HepG2 (cell line): ENCODE results near the gene MEG3. TPM values are rescaled to one million over a fixed set of nuclear protein-coding genes. Genes with fewer than 3 reads are reported as not detected.

ENCODE experiments used
- ATAC-seq: fragments of 200-7000 bp; cut with Tn5 transposase; 3 replicates; pipeline ENCODE4 v1.9.1; 2020; ENCODE audit warnings: mild to moderate bottlenecking, moderate library complexity
- Bru-seq: library from RNA; stranded (reverse); fragments of 400-500 nt; gene quantifications from one replicate; lab custom pipeline; 2021; lab: Mats Ljungman, UMichigan
- BruChase-seq, 2 experiments: library from RNA; stranded (reverse); fragments of 400-500 nt; gene quantifications; one replicate each; lab custom pipeline; 2021; lab: Mats Ljungman, UMichigan
- BruUV-seq: library from RNA; stranded (reverse); fragments of 400-500 nt; replicated peaks from 2 replicates; lab custom pipeline; 2021; lab: Mats Ljungman, UMichigan
- CTCF ChIA-PET: fragments of 300-600 bp; formaldehyde crosslinking; extraction: SDS; loops from one replicate; lab custom pipeline; 2021; ENCODE audit warnings: low total read pairs, inconsistent platforms, low intra/inter-chr PET ratio; lab: Yijun Ruan, JAX
- POLR2A ChIA-PET: fragments of 350-600 bp; sonication (Branson Sonifier 250); formaldehyde crosslinking; loops from one replicate; lab custom pipeline; 2020; ENCODE audit warnings: antibody characterized with exemption, inconsistent platforms; lab: Yijun Ruan, JAX
- DNase-seq: peaks from one replicate; pipeline ENCODE4 v3.0.0-alpha.2; 2015; ENCODE audit warnings: low spot score
- FAIRE-seq: peaks from 3 replicates; lab custom pipeline; 2011; peaks lifted over from hg19 to GRCh38; lab: Jason Lieb, UNC
- H2AFZ ChIP-seq: one replicate; pipeline ENCODE4 v1.6.1; 2011; ENCODE audit warnings: low read length, inconsistent platforms
- H3K27ac ChIP-seq: fragments of 300-600 bp; 3 replicates; pipeline ENCODE4 v1.8.0; 2011; ENCODE audit warnings: mixed run types, mild to moderate bottlenecking, mixed read lengths, low read length, inconsistent platforms; ENCODE audit not compliant: insufficient read depth; ENCODE audit errors: extremely low read length
- H3K27me3 ChIP-seq, 2 experiments: fragments of 200-600 bp in 1 of 2; 2 replicates in 1 of 2; 3 replicates in 1 of 2; pipeline versions ENCODE4 v1.6.0 to v1.8.0; 2011; ENCODE audit warnings: low read length in 2 of 2, mild to moderate bottlenecking in 2 of 2, moderate library complexity in 2 of 2, inconsistent platforms in 1 of 2; ENCODE audit not compliant: insufficient read depth in 2 of 2, control insufficient read depth in 1 of 2
- H3K36me3 ChIP-seq, 2 experiments: fragments of 200-600 bp in 1 of 2; replicated peaks in 1 of 2; 2 replicates in 1 of 2; 3 replicates in 1 of 2; pipeline versions ENCODE4 v1.5.1 to v1.8.0; 2011; ENCODE audit warnings: low read length in 2 of 2, inconsistent platforms in 1 of 2; ENCODE audit not compliant: insufficient read depth in 2 of 2, control insufficient read depth in 1 of 2
- H3K4me1 ChIP-seq: 2 replicates; pipeline ENCODE4 v1.5.1; 2012; ENCODE audit warnings: low read length, inconsistent platforms; ENCODE audit not compliant: insufficient read depth
- H3K4me2 ChIP-seq: 2 replicates; pipeline ENCODE4 v1.6.0; 2011; ENCODE audit warnings: low read depth, low read length, inconsistent platforms
- H3K4me3 ChIP-seq, 3 experiments: fragments of 200-600 bp in 1 of 3; sonication (generic), shearing (Covaris generic) in 1 of 3; replicated peaks in 1 of 3; 2 replicates each; pipeline ENCODE4 v1.5.1; 2011 to 2016; ENCODE audit warnings: low read length in 3 of 3, inconsistent platforms in 2 of 3, low read depth in 2 of 3, mild to moderate bottlenecking in 2 of 3, control low read depth in 1 of 3, mixed read lengths in 1 of 3; ENCODE audit not compliant: insufficient read depth in 1 of 3
- H3K79me2 ChIP-seq: one replicate; pipeline ENCODE4 v1.6.1; 2011; ENCODE audit warnings: low read length, inconsistent platforms; ENCODE audit not compliant: insufficient read depth
- H3K9ac ChIP-seq: 2 replicates; pipeline ENCODE4 v1.6.0; 2011; ENCODE audit warnings: mild to moderate bottlenecking, low read depth, low read length, inconsistent platforms; ENCODE audit not compliant: insufficient read depth
- H3K9me3 ChIP-seq: 2 replicates; pipeline ENCODE4 v1.5.1; 2012; ENCODE audit warnings: mild to moderate bottlenecking, low read length
- H4K20me1 ChIP-seq: 2 replicates; pipeline ENCODE4 v1.6.0; 2011; ENCODE audit warnings: inconsistent platforms, mild to moderate bottlenecking, low read length, moderate library complexity; ENCODE audit not compliant: insufficient read depth
- GTF3A ChIP-seq: sonication (generic); formaldehyde crosslinking; conservative IDR thresholded peaks from 2 replicates; pipeline ENCODE4 v1.4.0; 2020; ENCODE audit warnings: mild to moderate bottlenecking, missing genetic modification reagents
- KLF15 ChIP-seq: sonication (generic); formaldehyde crosslinking; IDR thresholded peaks from 2 replicates; pipeline ENCODE4 v1.8.1; 2023; ENCODE audit warnings: borderline replicate concordance, mild to moderate bottlenecking, inconsistent platforms, missing genetic modification reagents, mixed read lengths
- THAP7 ChIP-seq: sonication (generic); formaldehyde crosslinking; IDR thresholded peaks from 2 replicates; pipeline ENCODE4 v1.8.1; 2023; ENCODE audit warnings: mild to moderate bottlenecking, missing genetic modification reagents
- ZNF563 ChIP-seq: sonication (generic); formaldehyde crosslinking; IDR thresholded peaks from 2 replicates; pipeline ENCODE4 v1.8.0; 2022; ENCODE audit warnings: mild to moderate bottlenecking, moderate library complexity, missing genetic modification reagents
- WGBS: methylation state at CpG from one replicate; pipeline ENCODE4 v1.1.6; 2017; ENCODE audit warnings: low lambda C conversion rate; 5-methylcytosine and 5-hydroxymethylcytosine counted together
- in situ Hi-C: cut with HindIII; loops from 2 replicates; pipeline ENCODE4 v1.10.0; 2017; ENCODE audit warnings: low pct_unique_long_range_greater_than_20kb; ENCODE audit not compliant: extremely low pct_ligation_motif_present
- intact Hi-C: fragments of 100-400 bp; cut with micrococcal nuclease; formaldehyde crosslinking; loops from one replicate; pipeline ENCODE4 v1.10.0; 2022; ENCODE audit not compliant: unreplicated experiment
- long read RNA-seq, 2 experiments: library from RNA in 1 of 2; library from polyadenylated mRNA in 1 of 2; stranded (forward) in 1 of 2; unstranded in 1 of 2; transcript quantifications; one replicate each; pipeline ENCODE4 v2.0.0, GENCODE V29; 2019 to 2022
- polyA minus RNA-seq, 3 experiments: library from RNA; depleted of rRNA, polyadenylated mRNA; stranded (reverse); fragments of >200 nt; gene quantifications; 2 replicates each; pipeline ENCODE4 v1.2.3, GENCODE V29; 2011; ENCODE audit warnings: low replicate concordance in 1 of 3
- polyA plus RNA-seq, 8 experiments: library from polyadenylated mRNA; depleted of rRNA in 3 of 8; stranded (reverse) in 7 of 8; unstranded in 1 of 8; fragments of >200 nt; fragmentation: Illumina TruSeq in 4 of 8; extraction: Trizol in 4 of 8; gene quantifications; 2 replicates each; pipeline versions ENCODE4 v1.2.1 to v1.2.3, GENCODE V29; 2011 to 2016; ENCODE audit warnings: low read depth in 4 of 8, missing spikeins in 1 of 8, mixed read lengths in 1 of 8; ENCODE audit not compliant: insufficient read depth in 1 of 8
- total RNA-seq, 5 experiments: library from RNA; depleted of rRNA; stranded (reverse); fragments of >200 nt; fragmentation: Illumina TruSeq; extraction: Trizol; gene quantifications; 2 replicates each; pipeline ENCODE4 v1.2.3, GENCODE V29; 2016; ENCODE audit warnings: low read depth in 1 of 5

The MEG3 gene
- total RNA-seq (2016; rRNA removed; fragmentation: Illumina TruSeq; extraction: Trizol) (not detected in 2 replicates), polyA plus RNA-seq (2011; rRNA removed) (0.07 and 0.17 TPM in 2 replicates), polyA minus RNA-seq (2011; rRNA and poly(A)+ RNA removed; ENCODE audit: low replicate concordance) (0.08 TPM in 1 of 2 replicates, not detected in the other), Bru-seq, nascent RNA (percentile 11 among the genes with signal in this experiment), BruChase-seq, experiment 1, labeled RNA remaining after a 6-hour chase (percentile 15 among the genes with signal in this experiment), BruChase-seq, experiment 2, labeled RNA remaining after a 2-hour chase (percentile 10 among the genes with signal in this experiment)
- not detected in 2 replicates for total RNA-seq (2016; cell fraction: cytosol; rRNA removed; fragmentation: Illumina TruSeq; extraction: Trizol; ENCODE audit: low read depth)
- total RNA-seq (2016; cell fraction: insoluble cytoplasmic fraction; rRNA removed; fragmentation: Illumina TruSeq; extraction: Trizol): not detected in 2 replicates
- total RNA-seq (2016; cell fraction: membrane; rRNA removed; fragmentation: Illumina TruSeq; extraction: Trizol): not detected in 2 replicates
- 0.38 TPM in 1 of 2 replicates, not detected in the other for total RNA-seq (2016; cell fraction: nucleus; rRNA removed; fragmentation: Illumina TruSeq; extraction: Trizol)
- 0.03 TPM in 1 of 2 replicates, not detected in the other for polyA plus RNA-seq (2011; cell fraction: cytosol; rRNA removed)
- polyA plus RNA-seq (2011; cell fraction: nucleus; rRNA removed): 0.59 and 0.62 TPM in 2 replicates
- polyA plus RNA-seq (2012): 0.12 TPM in 1 of 2 replicates, not detected in the other
- polyA plus RNA-seq (2016; cell fraction: cytosol; fragmentation: Illumina TruSeq; extraction: Trizol; ENCODE audit: low read depth): not detected in 2 replicates
- polyA plus RNA-seq (2016; cell fraction: insoluble cytoplasmic fraction; fragmentation: Illumina TruSeq; extraction: Trizol; ENCODE audit: low read depth): not detected in 2 replicates
- not detected in 2 replicates for polyA plus RNA-seq (2016; cell fraction: membrane; fragmentation: Illumina TruSeq; extraction: Trizol; ENCODE audit: low read depth)
- polyA plus RNA-seq (2016; cell fraction: nucleus; fragmentation: Illumina TruSeq; extraction: Trizol; ENCODE audit: insufficient read depth, low read depth): 0.15 TPM in 1 of 2 replicates, not detected in the other
- not detected in 2 replicates for polyA minus RNA-seq (2011; cell fraction: cytosol; rRNA and poly(A)+ RNA removed)
- polyA minus RNA-seq (2011; cell fraction: nucleus; rRNA and poly(A)+ RNA removed): 0.12 and 0.26 TPM in 2 replicates
- long read RNA-seq, experiment 1, partial matches to known transcripts: 0 of 1 reads
- long read RNA-seq, experiment 1, other reads (novel, unspliced or antisense): 1 of 1 reads
- long read RNA-seq, experiment 2, partial matches to known transcripts: 0 of 2 reads
- long read RNA-seq, experiment 2, other reads (novel, unspliced or antisense): 2 of 2 reads

GRCh38 chr14:100825713-100826331 is at the start of gene MEG3:
TSS of gene MEG3 (plus strand) at chr14:100826118.
- no TSS peak for BruUV-seq
- H3K79me2 ChIP-seq: no peaks in the 10 kb centered on the region
- H2AFZ ChIP-seq: no peak within 1 kb of the TSS
- H3K27ac ChIP-seq: no peak within 1 kb of the TSS
- no peak for ATAC-seq
- ChIA-PET POLR2A (no interaction called here), CTCF (no interaction called here)
- no peak for FAIRE-seq
- no peak for DNase-seq
- 99% methylated on average over 26 of the region's 39 CpGs for WGBS
- H3K4me2 ChIP-seq: no peak within 1 kb of the TSS
- TF ChIP-seq ZNF563 (CRISPR knock-in tag): no peak
- no peak for TF ChIP-seq GTF3A (CRISPR knock-in tag)
- TF ChIP-seq THAP7: no peak
- TF ChIP-seq KLF15 (CRISPR knock-in tag): no peak
- no peaks in the 10 kb centered on the region for H3K36me3 ChIP-seq
- H3K4me3 ChIP-seq: no peak within 1 kb of the TSS
- intact Hi-C loops (no loop called here), in situ Hi-C loops (no loop called here)
- peaks cover 48% of the 10 kb centered on the region for H3K4me1 ChIP-seq
- no peaks in the 10 kb centered on the region for H3K27me3 ChIP-seq
- no peaks in the 10 kb centered on the region for H4K20me1 ChIP-seq
- peaks cover 4% of the 10 kb centered on the region; the same call in 1 of the 2 replicates for H3K9me3 ChIP-seq
- H3K9ac ChIP-seq: no peak within 1 kb of the TSS
